Neuronal stem cell (in vitro differentiated cells): Measurements from ENCODE around the gene RPL41.

Source experiments
- DNase-seq: peaks from one replicate; pipeline ENCODE4 v3.0.0-alpha.2; 2013; ENCODE audit warnings: low spot score
- H2AFZ ChIP-seq: one replicate; pipeline ENCODE4 v1.6.1; 2013; ENCODE audit warnings: mild to moderate bottlenecking, low read length, inconsistent platforms
- H2AK5ac ChIP-seq: 2 replicates; pipeline ENCODE4 v1.6.1; 2013; ENCODE audit warnings: low read depth, mild to moderate bottlenecking, inconsistent platforms, low read length, moderate library complexity, mixed read lengths
- H2BK120ac ChIP-seq: 2 replicates; pipeline ENCODE4 v1.6.1; 2013; ENCODE audit warnings: low read depth, mild to moderate bottlenecking, inconsistent platforms, low read length, moderate library complexity, mixed read lengths
- H2BK12ac ChIP-seq: one replicate; pipeline ENCODE4 v1.6.1; 2013; ENCODE audit warnings: low read length, inconsistent platforms
- H2BK15ac ChIP-seq: 2 replicates; pipeline ENCODE4 v1.6.1; 2013; ENCODE audit warnings: mild to moderate bottlenecking, low read length, inconsistent platforms, mixed read lengths
- H2BK5ac ChIP-seq: one replicate; pipeline ENCODE4 v1.6.1; 2013; ENCODE audit warnings: inconsistent platforms, mild to moderate bottlenecking, low read length, moderate library complexity
- H3K14ac ChIP-seq: one replicate; pipeline ENCODE4 v1.6.1; 2013; ENCODE audit warnings: low read length, inconsistent platforms
- H3K18ac ChIP-seq: 2 replicates; pipeline ENCODE4 v1.6.1; 2013; ENCODE audit warnings: low read length, inconsistent platforms
- H3K23ac ChIP-seq: 2 replicates; pipeline ENCODE4 v1.6.1; 2013; ENCODE audit warnings: low read depth, mild to moderate bottlenecking, mixed read lengths, low read length, inconsistent platforms; ENCODE audit not compliant: poor library complexity
- H3K27ac ChIP-seq: replicated peaks from 3 replicates; pipeline ENCODE4 v1.5.1; 2013; ENCODE audit warnings: low read length, inconsistent platforms
- H3K27me3 ChIP-seq, 3 experiments: 2 replicates each; pipeline ENCODE4 v1.6.1; 2013; ENCODE audit warnings: low read length in 3 of 3, mild to moderate bottlenecking in 2 of 3, inconsistent platforms in 1 of 3, low read depth in 1 of 3, mixed read lengths in 1 of 3, moderate library complexity in 1 of 3; ENCODE audit not compliant: control insufficient read depth in 3 of 3, insufficient read depth in 3 of 3
- H3K36me3 ChIP-seq, 2 donors: replicated peaks in 1 of 2; 2 replicates each; pipeline ENCODE4 v1.6.1; 2013; ENCODE audit warnings: low read length in 2 of 2; ENCODE audit not compliant: control insufficient read depth in 2 of 2, insufficient read depth in 2 of 2
- H3K4ac ChIP-seq: 2 replicates; pipeline ENCODE4 v1.6.1; 2013; ENCODE audit warnings: inconsistent platforms, mild to moderate bottlenecking, low read length, moderate library complexity
- H3K4me1 ChIP-seq, 2 donors: 1 replicate in 1 of 2; 2 replicates in 1 of 2; pipeline ENCODE4 v1.6.1; 2013; ENCODE audit warnings: low read length in 2 of 2, low read depth in 1 of 2; ENCODE audit not compliant: control insufficient read depth in 2 of 2, insufficient read depth in 1 of 2
- H3K4me2 ChIP-seq: one replicate; pipeline ENCODE4 v1.6.1; 2013; ENCODE audit warnings: mild to moderate bottlenecking, low read length, inconsistent platforms; ENCODE audit not compliant: insufficient read depth, poor library complexity, severe bottlenecking
- H3K4me3 ChIP-seq, 2 donors: 2 replicates each; pipeline ENCODE4 v1.5.1; 2013; ENCODE audit warnings: low read length in 2 of 2, mild to moderate bottlenecking in 2 of 2, inconsistent platforms in 1 of 2, moderate library complexity in 1 of 2
- H3K79me1 ChIP-seq: one replicate; pipeline ENCODE4 v1.6.1; 2013; ENCODE audit warnings: low read depth, mild to moderate bottlenecking, inconsistent platforms, low read length, moderate library complexity
- H3K9ac ChIP-seq: one replicate; pipeline ENCODE4 v1.6.1; 2013; ENCODE audit warnings: mild to moderate bottlenecking, low read depth, low read length, inconsistent platforms; ENCODE audit not compliant: poor library complexity
- H3K9me3 ChIP-seq, 2 donors: replicated peaks in 1 of 2; 2 replicates each; pipeline versions ENCODE3 to v1.6.1; 2013; ENCODE audit warnings: low read length in 2 of 2, mild to moderate bottlenecking in 2 of 2, inconsistent platforms in 1 of 2, low read depth in 1 of 2, mixed read lengths in 1 of 2, moderate library complexity in 1 of 2; ENCODE audit not compliant: control insufficient read depth in 2 of 2, insufficient read depth in 1 of 2
- H4K8ac ChIP-seq: one replicate; pipeline ENCODE4 v1.6.1; 2013; ENCODE audit warnings: low read depth, mild to moderate bottlenecking, inconsistent platforms, low read length, moderate library complexity
- H4K91ac ChIP-seq: one replicate; pipeline ENCODE4 v1.6.1; 2013; ENCODE audit warnings: low read length, low read depth, mild to moderate bottlenecking, inconsistent platforms; ENCODE audit not compliant: poor library complexity
- WGBS, 2 donors: extraction: QIAGEN DNeasy Blood & Tissue Kit; methylation state at CpG; one replicate each; pipeline ENCODE4 v1.1.7; 2013; ENCODE audit warnings: missing lambda C conversion rate in 2 of 2, mixed read lengths in 1 of 2; ENCODE audit not compliant: insufficient read length in 2 of 2, insufficient replicate concordance in 1 of 2; ENCODE audit errors: extremely low coverage in 2 of 2; 5-methylcytosine and 5-hydroxymethylcytosine counted together

The RPL41 gene

DNA sequence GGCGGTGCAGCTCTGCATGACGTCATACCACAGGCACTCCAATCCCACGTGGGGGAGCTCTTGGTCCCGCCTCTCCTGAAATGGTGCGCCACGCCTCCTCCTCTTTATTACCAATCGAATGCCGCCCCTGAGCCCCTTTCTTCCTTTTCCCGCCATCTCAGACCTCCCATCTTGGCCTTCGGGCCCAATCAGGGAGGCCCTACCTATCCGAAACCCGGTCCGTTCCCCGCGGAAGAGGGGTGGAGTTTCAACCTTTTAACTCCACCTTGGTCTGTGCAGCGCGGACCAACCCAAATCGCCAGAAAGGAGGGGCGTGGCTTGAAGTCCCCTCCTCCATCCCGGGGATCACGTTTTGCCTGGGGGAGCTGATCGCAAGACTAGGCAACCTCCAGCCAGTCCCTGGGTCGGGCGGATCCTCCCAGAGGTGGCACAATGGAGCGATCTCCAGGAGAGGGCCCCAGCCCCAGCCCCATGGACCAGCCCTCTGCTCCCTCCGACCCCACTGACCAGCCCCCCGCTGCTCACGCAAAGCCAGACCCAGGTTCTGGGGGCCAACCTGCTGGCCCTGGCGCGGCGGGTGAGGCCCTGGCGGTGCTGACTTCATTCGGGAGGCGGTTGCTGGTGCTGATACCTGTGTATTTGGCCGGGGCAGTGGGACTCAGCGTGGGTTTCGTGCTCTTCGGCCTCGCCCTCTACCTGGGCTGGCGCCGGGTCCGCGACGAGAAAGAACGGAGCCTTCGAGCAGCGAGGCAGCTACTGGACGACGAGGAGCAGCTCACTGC, 11.6 kb downstream of the RPL41 start, which contains the start of gene ESYT1:
ESYT1 (plus strand) TSS at position 380 of the 782 bp plus-strand sequence; CDS start at position 433, 53 bp downstream.
- Histone ChIP-seq H3K9ac (peak within 1 kb of the TSS; percentile 96), H3K14ac (peak within 1 kb of the TSS; percentile 92), H3K4me1 (peaks cover 13% of the 10 kb centered on the region in 2 donors), H2BK12ac (peak within 1 kb of the TSS; percentile 44), H3K4me3 (peak within 1 kb of the TSS; percentile 82 to 83), H2BK120ac (no peak within 1 kb of the TSS), H3K23ac (peak within 1 kb of the TSS; percentile 77), H4K8ac (no peak within 1 kb of the TSS), H3K27ac (peak within 1 kb of the TSS; percentile 63), H3K18ac (peak within 1 kb of the TSS; percentile 95), H2BK5ac (no peak within 1 kb of the TSS), H2AK5ac (peak within 1 kb of the TSS; percentile 16), H3K9me3 (no peaks in the 10 kb centered on the region), H3K79me1 (no peaks in the 10 kb centered on the region), H2BK15ac (peak within 1 kb of the TSS; percentile 76), H3K4me2 (peak within 1 kb of the TSS; percentile 92), H3K27me3 (no peaks in the 10 kb centered on the region), H3K36me3 (peaks cover 24 to 37% of the 10 kb centered on the region in 2 donors), H2AFZ (peak within 1 kb of the TSS; percentile 88), H4K91ac (peak within 1 kb of the TSS; percentile 59), H3K4ac (no peak within 1 kb of the TSS)
- no CpG with 5 or more reads among the region's 49 CpGs for WGBS, 2 donors
- DNase-seq, result peak; percentile 100

DNA sequence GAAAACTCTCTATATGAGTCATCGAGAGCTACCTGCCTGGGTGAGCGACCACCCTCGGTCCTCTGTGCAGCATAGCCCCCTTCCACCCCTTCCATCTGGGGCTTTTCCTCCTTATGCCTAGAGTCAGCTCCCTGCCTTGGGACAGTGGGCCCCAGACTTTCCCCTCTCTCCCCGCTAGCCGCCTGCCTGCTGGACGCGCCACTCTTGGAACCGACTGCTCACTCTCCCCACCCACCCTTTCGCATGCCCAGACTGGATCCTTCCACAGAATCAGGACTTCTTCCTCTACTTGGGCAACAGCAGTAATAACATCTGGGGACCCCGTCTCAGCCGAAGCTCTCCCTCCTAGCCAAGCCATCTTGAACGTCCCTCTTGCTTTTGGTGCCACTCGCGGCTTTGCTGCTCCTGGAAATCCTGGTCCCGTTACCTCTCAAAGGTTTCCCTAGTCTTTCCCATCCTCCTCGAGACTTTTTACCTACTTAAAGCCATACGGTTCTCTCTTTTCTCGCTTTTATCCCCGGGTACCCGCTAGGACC, 12.3 kb downstream of the RPL41 start:
- H3K18ac ChIP-seq, result peak overlapping the region; percentile 95
- H3K36me3 ChIP-seq, result peaks cover 30 to 44% of the 10 kb centered on the region in 2 donors
- no peak overlapping the region for H3K27ac ChIP-seq
- H2BK15ac ChIP-seq, result peak overlapping the region; percentile 76
- H3K23ac ChIP-seq, result peak overlapping the region; percentile 77
- no peak for DNase-seq
- H3K79me1 ChIP-seq, result no peaks in the 10 kb centered on the region
- no peak overlapping the region for H4K8ac ChIP-seq
- whole genome bisulfite sequencing, 2 donors, result no CpG with 5 or more reads among the region's 20 CpGs
- no peak overlapping the region for H2BK120ac ChIP-seq
- peak overlapping the region; percentile 88 for H2AFZ ChIP-seq
- no peaks in the 10 kb centered on the region for H3K27me3 ChIP-seq
- peak overlapping the region; percentile 82 to 83 for H3K4me3 ChIP-seq
- H2AK5ac ChIP-seq, result peak overlapping the region; percentile 16
- no peaks in the 10 kb centered on the region for H3K9me3 ChIP-seq
- H3K4me2 ChIP-seq, result peak overlapping the region; percentile 92
- H2BK12ac ChIP-seq, result peak overlapping the region; percentile 44
- no peak overlapping the region for H4K91ac ChIP-seq
- peak overlapping the region; percentile 96 for H3K9ac ChIP-seq
- H2BK5ac ChIP-seq, result no peak overlapping the region
- peaks cover 13% of the 10 kb centered on the region in 2 donors for H3K4me1 ChIP-seq
- peak overlapping the region; percentile 92 for H3K14ac ChIP-seq
- H3K4ac ChIP-seq, result no peak overlapping the region

DNA sequence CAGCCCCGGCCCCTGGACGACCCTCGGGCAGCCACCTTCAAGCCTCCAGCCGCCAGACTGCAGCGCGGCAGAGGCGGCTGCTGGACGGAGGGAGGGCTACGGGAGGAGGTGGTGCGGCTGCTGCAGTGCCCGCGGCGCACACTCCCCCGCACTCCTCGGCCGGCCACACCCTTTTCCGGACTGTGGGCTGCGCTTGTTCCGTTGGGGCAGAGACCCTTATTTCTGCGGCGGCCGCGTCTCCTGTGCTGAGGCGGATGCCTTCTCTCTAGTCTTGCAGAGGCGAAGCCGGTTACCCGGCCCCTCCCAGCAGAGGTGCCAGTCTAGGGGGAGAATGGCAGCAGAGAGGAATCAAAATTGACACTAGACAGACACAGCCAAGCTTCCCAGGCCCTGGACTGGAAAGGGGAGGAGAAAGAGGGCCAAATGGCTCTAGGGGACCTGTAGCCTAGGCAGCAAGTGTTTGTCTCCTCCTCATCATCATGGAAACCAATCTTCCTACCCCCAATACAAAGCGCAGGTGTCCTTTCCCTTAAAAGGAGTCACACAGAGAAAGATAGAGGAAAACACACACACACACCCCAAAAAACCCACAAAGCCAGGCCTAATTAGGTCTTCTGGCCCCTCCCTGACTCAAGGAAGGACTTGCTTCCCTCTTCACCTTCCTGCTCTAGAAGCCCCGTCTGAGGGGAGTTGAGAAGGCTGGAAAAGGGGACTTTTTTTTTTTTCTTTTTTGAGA, 12.9 kb downstream of the RPL41 start:
- H3K27me3 ChIP-seq, result no peaks in the 10 kb centered on the region
- no CpG with 5 or more reads among the region's 29 CpGs for WGBS, 2 donors
- H3K27ac ChIP-seq, result no peak overlapping the region
- peak overlapping the region; percentile 96 for H3K9ac ChIP-seq
- H2BK120ac ChIP-seq, result no peak overlapping the region
- H3K4ac ChIP-seq, result no peak overlapping the region
- no peak overlapping the region for H2BK5ac ChIP-seq
- no peak overlapping the region for H2BK12ac ChIP-seq
- peaks cover 33 to 46% of the 10 kb centered on the region in 2 donors for H3K36me3 ChIP-seq
- peak overlapping the region; percentile 95 for H3K18ac ChIP-seq
- no peak for DNase-seq
- no peak overlapping the region for H4K8ac ChIP-seq
- peak overlapping the region; percentile 88 for H2AFZ ChIP-seq
- peak overlapping the region; percentile 92 for H3K4me2 ChIP-seq
- H3K14ac ChIP-seq, result no peak overlapping the region
- H3K79me1 ChIP-seq, result no peaks in the 10 kb centered on the region
- peaks cover 13% of the 10 kb centered on the region in 2 donors for H3K4me1 ChIP-seq
- no peak overlapping the region for H2BK15ac ChIP-seq
- no peak overlapping the region for H4K91ac ChIP-seq
- H3K9me3 ChIP-seq, result no peaks in the 10 kb centered on the region
- peak overlapping the region; percentile 31 for H3K23ac ChIP-seq
- no peak overlapping the region for H2AK5ac ChIP-seq
- H3K4me3 ChIP-seq, result peak overlapping the region; percentile 82 to 83
